Measurements from ENCODE around the gene PTP4A2. TPM values are rescaled to one million over a fixed set of nuclear protein-coding genes. Genes with fewer than 3 reads are reported as not detected.

The PTP4A2 gene
- total and polyA plus RNA-seq, 2 of the 13 experiments (the other 11 are each of a cell fraction or from before 2014, with no cell fraction given), result 173 to 225 TPM

- TF ChIP-seq USF2 (IDR thresholded peaks at IDR 0.05; ENCODE audit: low read depth, low read length) (peak; percentile 16; the same call in 1 of the 2 replicates), USF2 (CRISPR knock-in tag; IDR thresholded peaks at IDR 0.05; ENCODE audit: borderline replicate concordance) (no peak), ZNF12 (CRISPR knock-in tag; IDR thresholded peaks at IDR 0.05) (peak; percentile 86; the same call in 1 of the 2 replicates), JDP2 (CRISPR knock-in tag; IDR thresholded peaks at IDR 0.05; ENCODE audit: borderline replicate concordance) (peak; percentile 78; the same call in 1 of the 2 replicates), ZNF234 (CRISPR knock-in tag; conservative IDR thresholded peaks at IDR 0.05) (no peak), ZNF616 (CRISPR knock-in tag; IDR thresholded peaks at IDR 0.05; ENCODE audit: low read depth) (peak; percentile 99), ZNF543 (CRISPR knock-in tag; IDR thresholded peaks at IDR 0.05) (peak; percentile 95), IRF2 (CRISPR knock-in tag; IDR thresholded peaks at IDR 0.05) (peak; percentile 93), REL (CRISPR knock-in tag; conservative IDR thresholded peaks at IDR 0.05) (peak; percentile 94), TAF1 (CRISPR knock-in tag; IDR thresholded peaks at IDR 0.05) (no peak; the same call in 1 of the 2 replicates), PAF1 (CRISPR knock-in tag; IDR thresholded peaks at IDR 0.05) (no peak), MTF2 (CRISPR knock-in tag; IDR thresholded peaks at IDR 0.05; ENCODE audit: borderline replicate concordance) (0 out of 2 replicates have a peak, but pooled peaks have one; percentile 68), KLF16 (CRISPR knock-in tag; IDR thresholded peaks at IDR 0.05) (peak; percentile 76 to 94; a peak in 3 of 4 replicates), MIER3 (CRISPR knock-in tag; IDR thresholded peaks at IDR 0.05; ENCODE audit: borderline replicate concordance) (peak; percentile 78; the same call in 1 of the 2 replicates), ZNF484 (CRISPR knock-in tag; IDR thresholded peaks at IDR 0.05; ENCODE audit: borderline replicate concordance, low read depth) (peak; percentile 90; the same call in 1 of the 2 replicates), CREM (IDR thresholded peaks at IDR 0.05) (no peak; the same call in 1 of the 2 replicates), CREM (CRISPR knock-in tag; IDR thresholded peaks at IDR 0.05) (no peak), ZBTB1 (CRISPR knock-in tag; IDR thresholded peaks at IDR 0.05; ENCODE audit: borderline replicate concordance) (0 out of 2 replicates have a peak, but pooled peaks have one; percentile 35), DMTF1 (CRISPR knock-in tag; IDR thresholded peaks at IDR 0.05) (peak; percentile 95), MEF2D (CRISPR knock-in tag; IDR thresholded peaks at IDR 0.05) (peak; percentile 96), JARID2 (CRISPR knock-in tag; IDR thresholded peaks at IDR 0.05; ENCODE audit: insufficient replicate concordance) (peak; percentile 94), NCOA2 (CRISPR knock-in tag; IDR thresholded peaks at IDR 0.05) (peak; percentile 71)
These were observed at the start of gene PTP4A2 (continued) for GRCh38 chr1:31938184-31938975.

All from HepG2 (cell line).